Placental epithelial cell (primary cell): ENCODE measurements around the gene ACP2. TPM values are rescaled to one million over a fixed set of nuclear protein-coding genes. Genes with fewer than 3 reads are reported as not detected.

ENCODE experiments used
- total RNA-seq: library from RNA; depleted of rRNA; stranded (reverse); fragments of >200 nt; gene quantifications from 2 replicates; pipeline ENCODE4 v1.2.3, GENCODE V29; 2012

Gene ACP2
- total RNA-seq: 38.4 and 54.6 TPM in 2 replicates

GRCh38 chr11:47248664-47249377, at the start of gene ACP2:
ACP2 (minus strand) TSS chr11:47248814; CDS start chr11:47248789, 25 bp downstream.

GRCh38 chr11:47269829-47270305, 21.3 kb upstream of the ACP2 start, which contains the start of gene MADD:
MADD (plus strand) TSS chr11:47270133.

DNA sequence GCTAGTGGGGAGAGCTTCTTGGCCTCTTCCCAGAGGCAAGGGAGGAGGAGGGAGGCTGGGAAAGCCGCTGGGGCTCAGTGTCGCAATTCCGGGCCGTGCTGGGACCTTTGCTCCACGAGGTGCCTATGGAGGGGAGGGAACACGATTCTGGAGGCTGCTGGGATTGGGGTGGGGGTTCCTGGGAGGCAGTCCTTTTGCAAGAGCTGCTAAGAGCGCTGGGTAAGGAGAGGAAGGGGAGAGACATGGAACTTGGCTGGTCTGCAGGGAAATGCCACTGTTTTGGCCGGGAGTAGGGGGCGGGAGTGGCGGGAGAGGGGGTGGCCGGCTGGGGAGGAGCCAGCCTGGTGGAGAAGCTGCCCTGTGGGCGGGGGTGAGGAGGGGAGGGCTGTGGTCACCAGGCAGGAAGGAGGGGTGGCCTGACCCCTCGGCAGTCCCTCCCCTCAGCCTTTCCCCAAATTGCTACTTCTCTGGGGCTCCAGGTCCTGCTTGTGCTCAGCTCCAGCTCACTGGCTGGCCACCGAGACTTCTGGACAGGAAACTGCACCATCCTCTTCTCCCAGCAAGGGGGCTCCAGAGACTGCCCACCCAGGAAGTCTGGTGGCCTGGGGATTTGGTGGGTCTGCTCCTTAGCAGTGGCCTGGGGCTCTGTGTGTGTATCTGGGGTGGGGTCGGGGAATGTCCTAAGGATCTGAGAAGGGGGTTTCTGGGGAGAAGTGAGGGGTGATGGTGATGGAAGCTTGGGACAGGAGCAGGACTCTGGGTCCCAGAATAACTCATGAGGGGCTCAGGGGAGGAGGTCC, 9.1 kb upstream of the ACP2 start, which contains the start of gene NR1H3:
TSS of gene NR1H3 (plus strand) at position 480 of the 800 bp plus-strand sequence. CDS start 1,221 bp downstream, outside the sequence.

Other genes with a start within 250 kb of the ACP2 start
- gene ARFGAP2, start 71.9 kb downstream of the ACP2 start, total RNA-seq: 155 and 205 TPM in 2 replicates
- 122 and 129 TPM in 2 replicates for gene PACSIN3, start 62.4 kb downstream of the ACP2 start, total RNA-seq
- 71.1 and 89.3 TPM in 2 replicates for gene DDB2, start 33.8 kb downstream of the ACP2 start, total RNA-seq
- 12.2 and 13.2 TPM in 2 replicates for gene NR1H3, start 9.2 kb upstream of the ACP2 start, total RNA-seq
- gene MADD, start 21.3 kb upstream of the ACP2 start, total RNA-seq: 32.8 and 39.3 TPM in 2 replicates
- gene MYBPC3, start 103.9 kb upstream of the ACP2 start, total RNA-seq: not detected in 2 replicates
- gene SPI1, start 129.7 kb upstream of the ACP2 start, total RNA-seq: not detected in 2 replicates
- 51.0 and 138 TPM in 2 replicates for gene SLC39A13, start 159.8 kb upstream of the ACP2 start, total RNA-seq
- gene PSMC3, start 177.6 kb upstream of the ACP2 start, total RNA-seq: 122 and 195 TPM in 2 replicates
- 0.79 and 1.6 TPM in 2 replicates for gene RAPSN, start 200.3 kb upstream of the ACP2 start, total RNA-seq